KBM-7 (cell line): Measurements from ENCODE around the gene TCERG1.

Source experiments
- DNase-seq: peaks from one replicate; pipeline ENCODE4 v3.0.0-alpha.2; 2015
- in situ Hi-C: fragments of 300-500 bp; cut with MboI; formaldehyde crosslinking; loops from 2 replicates; pipeline ENCODE4 v1.14.3; 2020; ENCODE audit warnings: low sequenced_read_pairs, low pct_unique_long_range_greater_than_20kb, mixed read lengths

The TCERG1 gene

GRCh38 chr5:146448783-146449519, 1.8 kb downstream of the TCERG1 start:
- DNase-seq, result no peak
- in situ Hi-C loops, result no loop called here

GRCh38 chr5:146450002-146450401, 2.9 kb downstream of the TCERG1 start:
- DNase-seq, result no peak
- in situ Hi-C loops, result no loop called here

- DNase-seq, result no peak
- in situ Hi-C loops, result no loop called here
Observed at GRCh38 chr5:146451411-146451810, 4.3 kb downstream of the TCERG1 start.

GRCh38 chr5:146457431-146457830, 10.3 kb downstream of the TCERG1 start:
- DNase-seq, result no peak
- in situ Hi-C loops, result no loop called here

GRCh38 chr5:146458894-146459293, 11.8 kb downstream of the TCERG1 start:
- in situ Hi-C loops, result no loop called here
- no peak for DNase-seq

GRCh38 chr5:146461319-146461718, 14.2 kb downstream of the TCERG1 start:
- in situ Hi-C loops, result no loop called here
- no peak for DNase-seq

- DNase-seq, result no peak
- in situ Hi-C loops, result no loop called here
Observed at GRCh38 chr5:146463446-146463845, 16.3 kb downstream of the TCERG1 start.

- no peak for DNase-seq
Observed at GRCh38 chr5:146466521-146467349, 19.6 kb downstream of the TCERG1 start.

GRCh38 chr5:146467760-146468159, 20.6 kb downstream of the TCERG1 start:
- in situ Hi-C loops, result no loop called here
- no peak for DNase-seq

More at GRCh38 chr5:146466521-146467349, 19.6 kb downstream of the TCERG1 start:
- in situ Hi-C loops, result no loop called here

GRCh38 chr5:146474065-146474464, 26.9 kb downstream of the TCERG1 start:
- DNase-seq, result peak; percentile 28
- in situ Hi-C loops, result no loop called here

- in situ Hi-C loops, result no loop called here
- no peak for DNase-seq
Observed at GRCh38 chr5:146475190-146475780, 28.2 kb downstream of the TCERG1 start.

- in situ Hi-C loops, result no loop called here
- DNase-seq, result no peak
Observed at GRCh38 chr5:146475906-146476305, 28.8 kb downstream of the TCERG1 start.

- in situ Hi-C loops, result no loop called here
- no peak for DNase-seq
Observed at GRCh38 chr5:146482775-146483174, 35.6 kb downstream of the TCERG1 start.

GRCh38 chr5:146484714-146485391, 37.7 kb downstream of the TCERG1 start:
- in situ Hi-C loops, result no loop called here
- no peak for DNase-seq

- DNase-seq, result no peak
- in situ Hi-C loops, result no loop called here
Observed at GRCh38 chr5:146490089-146490843, 43.1 kb downstream of the TCERG1 start.

GRCh38 chr5:146494656-146495055, 47.5 kb downstream of the TCERG1 start:
- in situ Hi-C loops, result no loop called here
- DNase-seq, result no peak

GRCh38 chr5:146499680-146500079, 52.5 kb downstream of the TCERG1 start:
- in situ Hi-C loops, result no loop called here

GRCh38 chr5:146507428-146507827, 60.3 kb downstream of the TCERG1 start:
- in situ Hi-C loops, result no loop called here
- DNase-seq, result no peak

More at GRCh38 chr5:146499680-146500079, 52.5 kb downstream of the TCERG1 start:
- no peak for DNase-seq
